ENCODE measurements around the gene EDNRB.

The EDNRB gene

GRCh38 chr13:77893066-77893465 is 25.6 kb downstream of the EDNRB start:
- TF ChIP-seq, protein P1, sequence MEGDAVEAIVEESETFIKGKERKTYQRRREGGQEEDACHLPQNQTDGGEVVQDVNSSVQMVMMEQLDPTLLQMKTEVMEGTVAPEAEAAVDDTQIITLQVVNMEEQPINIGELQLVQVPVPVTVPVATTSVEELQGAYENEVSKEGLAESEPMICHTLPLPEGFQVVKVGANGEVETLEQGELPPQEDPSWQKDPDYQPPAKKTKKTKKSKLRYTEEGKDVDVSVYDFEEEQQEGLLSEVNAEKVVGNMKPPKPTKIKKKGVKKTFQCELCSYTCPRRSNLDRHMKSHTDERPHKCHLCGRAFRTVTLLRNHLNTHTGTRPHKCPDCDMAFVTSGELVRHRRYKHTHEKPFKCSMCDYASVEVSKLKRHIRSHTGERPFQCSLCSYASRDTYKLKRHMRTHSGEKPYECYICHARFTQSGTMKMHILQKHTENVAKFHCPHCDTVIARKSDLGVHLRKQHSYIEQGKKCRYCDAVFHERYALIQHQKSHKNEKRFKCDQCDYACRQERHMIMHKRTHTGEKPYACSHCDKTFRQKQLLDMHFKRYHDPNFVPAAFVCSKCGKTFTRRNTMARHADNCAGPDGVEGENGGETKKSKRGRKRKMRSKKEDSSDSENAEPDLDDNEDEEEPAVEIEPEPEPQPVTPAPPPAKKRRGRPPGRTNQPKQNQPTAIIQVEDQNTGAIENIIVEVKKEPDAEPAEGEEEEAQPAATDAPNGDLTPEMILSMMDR (IDR thresholded peaks at IDR 0.05; ENCODE audit: poor library complexity, severe bottlenecking) = no peak
- Histone ChIP-seq H3K36me3 (ENCODE audit: low read depth) (no peaks in the 10 kb centered on the region), H3K4me3 (ENCODE audit: severe bottlenecking) (no peak overlapping the region), H3K27ac (ENCODE audit: poor library complexity, severe bottlenecking) (no peak overlapping the region), H3K4me1 (ENCODE audit: insufficient read depth, poor library complexity, severe bottlenecking) (no peaks in the 10 kb centered on the region), H3K9me3 (ENCODE audit: severe bottlenecking) (no peaks in the 10 kb centered on the region), H3K27me3 (ENCODE audit: insufficient read depth, poor library complexity, severe bottlenecking) (peaks cover 2% of the 10 kb centered on the region)
- DNase-seq (ENCODE audit: low spot score) (no peak), ATAC-seq (ENCODE audit: low read depth) (no peak)

- H3K4me1 ChIP-seq (ENCODE audit: insufficient read depth, poor library complexity, severe bottlenecking) = no peaks in the 10 kb centered on the region
- DNase-seq (ENCODE audit: low spot score) = no peak
- no peaks in the 10 kb centered on the region for H3K36me3 ChIP-seq (ENCODE audit: low read depth)
- ATAC-seq (ENCODE audit: low read depth) = no peak
- no peaks in the 10 kb centered on the region for H3K9me3 ChIP-seq (ENCODE audit: severe bottlenecking)
- no peak overlapping the region for H3K4me3 ChIP-seq (ENCODE audit: severe bottlenecking)
- H3K27ac ChIP-seq (ENCODE audit: poor library complexity, severe bottlenecking) = no peak overlapping the region
- H3K27me3 ChIP-seq (ENCODE audit: insufficient read depth, poor library complexity, severe bottlenecking) = peaks cover 2% of the 10 kb centered on the region
- TF ChIP-seq, protein P1 (IDR thresholded peaks at IDR 0.05; ENCODE audit: poor library complexity, severe bottlenecking) = no peak
Measured at GRCh38 chr13:77892491-77892890, 26.1 kb downstream of the EDNRB start.

DNA sequence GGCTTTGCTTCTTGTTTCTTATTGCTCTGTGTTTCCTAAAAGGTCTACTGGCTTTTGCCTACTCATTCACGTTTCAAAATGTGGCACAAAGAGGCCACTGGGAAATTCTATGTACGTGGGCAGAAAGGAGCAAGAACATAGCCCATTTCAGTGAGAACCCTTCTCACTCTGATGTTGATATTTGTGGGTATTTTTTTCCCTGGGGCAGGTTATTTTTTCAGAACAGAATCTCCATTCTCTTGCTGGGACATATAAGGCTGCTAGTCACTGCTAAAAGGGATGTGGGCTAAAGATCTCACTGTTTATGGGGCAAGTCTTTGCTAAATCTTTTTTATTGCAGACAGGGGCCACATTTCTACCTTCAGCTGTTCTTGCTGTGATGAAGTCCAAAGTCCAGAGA is 27.1 kb downstream of the EDNRB start:
- DNase-seq (ENCODE audit: low spot score) = no peak
- H3K4me3 ChIP-seq (ENCODE audit: severe bottlenecking) = no peak overlapping the region
- ATAC-seq (ENCODE audit: low read depth) = no peak
- TF ChIP-seq, protein P1 (IDR thresholded peaks at IDR 0.05; ENCODE audit: poor library complexity, severe bottlenecking) = no peak
- peaks cover 2% of the 10 kb centered on the region for H3K27me3 ChIP-seq (ENCODE audit: insufficient read depth, poor library complexity, severe bottlenecking)
- H3K9me3 ChIP-seq (ENCODE audit: severe bottlenecking) = no peaks in the 10 kb centered on the region
- H3K27ac ChIP-seq (ENCODE audit: poor library complexity, severe bottlenecking) = no peak overlapping the region
- no peaks in the 10 kb centered on the region for H3K36me3 ChIP-seq (ENCODE audit: low read depth)
- H3K4me1 ChIP-seq (ENCODE audit: insufficient read depth, poor library complexity, severe bottlenecking) = no peaks in the 10 kb centered on the region

GRCh38 chr13:77891041-77891440 is 27.6 kb downstream of the EDNRB start:
- ATAC-seq (ENCODE audit: low read depth) (no peak), DNase-seq (ENCODE audit: low spot score) (no peak)
- no peak overlapping the region for H3K4me3 ChIP-seq (ENCODE audit: severe bottlenecking)
- H3K27ac ChIP-seq (ENCODE audit: poor library complexity, severe bottlenecking) = no peak overlapping the region
- no peaks in the 10 kb centered on the region for H3K9me3 ChIP-seq (ENCODE audit: severe bottlenecking)
- H3K27me3 ChIP-seq (ENCODE audit: insufficient read depth, poor library complexity, severe bottlenecking) = peaks cover 2% of the 10 kb centered on the region
- TF ChIP-seq, protein P1 (IDR thresholded peaks at IDR 0.05; ENCODE audit: poor library complexity, severe bottlenecking) = no peak
- no peaks in the 10 kb centered on the region for H3K4me1 ChIP-seq (ENCODE audit: insufficient read depth, poor library complexity, severe bottlenecking)
- no peaks in the 10 kb centered on the region for H3K36me3 ChIP-seq (ENCODE audit: low read depth)

DNA sequence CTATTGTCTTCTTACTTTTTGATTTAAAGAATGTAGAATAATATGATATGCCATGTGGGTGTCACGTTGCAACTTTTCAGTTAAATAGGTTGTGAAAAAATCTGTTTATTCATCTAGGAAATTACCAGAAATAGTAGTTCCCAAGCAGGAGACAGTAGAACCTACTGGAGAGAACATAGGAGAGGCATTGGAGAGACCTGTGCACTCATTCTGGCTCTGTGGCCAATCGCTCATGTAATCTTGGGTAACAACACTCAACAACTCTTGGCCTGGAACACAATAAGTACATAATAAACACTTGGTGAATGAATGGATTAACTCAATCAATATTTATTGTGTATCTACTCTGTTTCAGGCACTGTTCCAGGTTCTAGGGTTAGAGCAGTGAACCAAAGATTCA is 35.3 kb downstream of the EDNRB start:
- TF ChIP-seq, protein P1 (IDR thresholded peaks at IDR 0.05; ENCODE audit: poor library complexity, severe bottlenecking) = no peak

More for the DNA sequence above, 35.3 kb downstream of the EDNRB start:
- H3K36me3 ChIP-seq (ENCODE audit: low read depth) = no peaks in the 10 kb centered on the region
- H3K4me3 ChIP-seq (ENCODE audit: severe bottlenecking) = no peak overlapping the region
- DNase-seq (ENCODE audit: low spot score) = no peak
- no peak for ATAC-seq (ENCODE audit: low read depth)
- no peaks in the 10 kb centered on the region for H3K4me1 ChIP-seq (ENCODE audit: insufficient read depth, poor library complexity, severe bottlenecking)
- H3K27me3 ChIP-seq (ENCODE audit: insufficient read depth, poor library complexity, severe bottlenecking) = no peaks in the 10 kb centered on the region
- H3K9me3 ChIP-seq (ENCODE audit: severe bottlenecking) = no peaks in the 10 kb centered on the region
- no peak overlapping the region for H3K27ac ChIP-seq (ENCODE audit: poor library complexity, severe bottlenecking)

All from RWPE2 (cell line).